Renal pelvis (tissue), 4 donors: ENCODE results near the gene TRAK1. TPM values are rescaled to one million over a fixed set of nuclear protein-coding genes. Genes with fewer than 3 reads are reported as not detected.

Experiments
- DNase-seq: peaks from one replicate; pipeline ENCODE4 v3.0.0-alpha.2; 2013
- polyA plus RNA-seq, 3 donors: library from polyadenylated mRNA; unstranded; fragments of 120-200 nt; gene quantifications; one replicate each; pipeline ENCODE4 v1.2.1, GENCODE V29; 2013; ENCODE audit not compliant: insufficient read length in 3 of 3

The TRAK1 gene
- polyA plus RNA-seq, 3 donors: 41.5 to 51.4 (median 51.4) TPM

- peak; percentile 64 for DNase-seq
These were observed 84.5 kb downstream of the TRAK1 start for GRCh38 chr3:42175386-42176240.

DNA sequence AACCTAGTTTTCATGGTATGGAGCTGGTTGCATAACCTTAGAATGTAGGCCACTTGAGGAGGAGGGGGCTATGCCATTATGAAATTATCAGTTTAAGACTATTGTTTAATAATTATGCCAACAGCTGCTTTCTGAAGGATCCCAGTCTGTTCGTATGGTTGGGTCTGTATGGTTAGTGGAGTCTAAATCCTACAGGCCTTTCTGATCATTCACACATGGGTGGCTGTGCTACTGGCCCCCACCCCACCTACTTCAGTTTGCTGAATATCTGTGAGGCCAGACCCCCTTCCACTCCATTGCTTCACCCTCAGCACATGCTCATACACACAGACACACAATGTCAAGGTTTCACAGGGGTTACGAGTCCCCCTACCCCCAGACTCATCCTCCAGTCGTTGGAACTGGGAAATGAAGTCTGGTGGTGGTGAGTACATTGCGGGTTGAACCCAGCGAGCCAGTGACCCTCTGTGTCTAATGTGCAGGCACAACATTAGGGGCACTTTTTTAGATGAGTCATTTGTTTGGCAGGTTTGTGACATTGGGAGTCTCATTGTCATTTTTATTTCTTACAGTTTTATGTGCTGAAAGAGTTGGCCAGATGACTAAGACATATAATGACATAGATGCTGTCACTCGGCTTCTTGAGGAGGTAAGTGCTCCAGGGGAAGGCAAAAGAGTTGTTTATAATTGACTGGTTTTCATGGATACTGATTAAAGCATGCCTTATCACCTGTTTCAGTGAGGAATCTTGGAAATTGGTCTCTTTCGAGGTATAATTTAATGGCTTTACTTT lies 85.3 kb downstream of the TRAK1 start:
- DNase-seq: no peak

GRCh38 chr3:42177068-42177800 lies 86.1 kb downstream of the TRAK1 start:
- DNase-seq: no peak

DNA sequence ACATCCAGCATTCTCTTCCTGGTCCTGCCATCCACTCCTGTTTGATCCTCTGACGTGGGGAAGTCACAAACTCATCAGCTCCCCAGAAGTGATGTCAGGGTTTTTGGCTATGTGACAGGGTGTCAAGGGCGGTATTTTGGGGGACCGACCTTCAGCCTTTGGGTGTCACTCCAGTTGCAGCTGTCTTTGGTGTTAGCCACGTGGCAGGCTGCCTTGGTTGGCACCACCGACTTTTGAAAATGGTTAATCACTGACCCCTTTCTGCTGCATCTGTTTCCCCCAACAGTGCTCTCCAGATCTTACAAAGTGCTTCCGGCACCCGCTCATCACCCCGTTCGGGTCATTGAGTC lies 86.6 kb downstream of the TRAK1 start:
- DNase-seq: no peak

DNA sequence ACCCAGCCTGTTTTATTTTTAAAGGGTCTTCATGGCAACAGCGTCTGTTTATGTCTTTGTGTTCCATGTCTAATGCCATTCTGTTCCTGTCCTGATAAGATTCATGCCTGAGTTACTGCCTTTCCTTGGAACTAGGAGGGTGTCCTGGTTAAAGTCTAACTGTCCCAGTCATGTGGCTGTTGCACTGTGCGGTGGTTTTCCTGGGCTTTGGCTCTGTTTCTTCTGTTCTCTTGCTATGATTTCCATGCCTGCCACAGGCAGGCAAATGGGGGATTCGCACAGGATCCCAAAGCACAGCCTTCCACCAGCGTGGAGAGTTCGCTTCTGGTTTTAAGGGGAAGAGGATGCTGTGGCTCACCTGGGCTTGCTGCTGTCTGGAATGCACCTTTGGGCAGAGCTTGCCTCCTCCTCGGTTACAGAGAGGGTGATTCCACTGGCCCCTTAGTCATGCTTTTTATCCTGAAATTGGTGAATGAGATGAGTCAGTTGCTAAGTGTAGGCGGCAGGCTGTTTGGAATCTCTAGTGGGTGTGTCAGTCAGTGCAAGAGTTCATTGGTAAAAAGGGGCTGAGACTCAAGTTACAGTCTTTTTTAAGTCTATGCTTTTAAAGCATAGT lies 88.1 kb downstream of the TRAK1 start:
- peak; percentile 59 for DNase-seq

- no peak for DNase-seq
These were observed 89.7 kb downstream of the TRAK1 start for GRCh38 chr3:42180901-42181300.

- DNase-seq: no peak
These were observed 91.4 kb downstream of the TRAK1 start for GRCh38 chr3:42182555-42182954.

DNA sequence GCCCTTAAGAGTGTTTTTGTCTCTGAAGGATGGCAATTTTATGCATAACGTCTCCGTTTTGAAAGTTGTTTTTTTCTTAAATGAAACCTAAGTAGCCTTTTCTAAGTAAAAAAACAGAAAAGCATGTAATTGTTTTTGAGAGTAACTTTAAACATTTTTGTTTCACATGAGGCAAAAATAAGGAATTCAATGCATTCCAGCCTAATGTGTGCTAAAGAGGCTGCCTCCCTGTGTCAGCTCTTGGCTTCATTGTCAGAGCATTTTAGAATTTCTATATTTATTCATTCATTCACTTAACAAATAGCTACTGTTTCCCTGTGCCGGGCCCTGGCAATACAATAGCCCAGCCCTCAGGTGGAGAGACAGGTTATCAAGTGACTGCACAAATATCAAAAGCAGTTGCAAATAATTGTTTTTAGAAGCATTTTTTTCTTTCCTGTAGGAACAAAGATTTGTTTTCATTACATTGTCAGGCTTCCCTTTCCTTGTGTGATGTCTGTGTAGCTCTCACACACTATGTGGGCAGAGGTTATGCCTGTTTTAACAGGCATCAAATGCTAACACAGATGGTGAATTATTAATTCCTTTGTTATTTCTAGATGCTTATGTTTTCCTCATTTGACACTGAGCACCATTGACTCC lies 93.0 kb downstream of the TRAK1 start:
- DNase-seq: no peak

- no peak for DNase-seq
These were observed 93.7 kb downstream of the TRAK1 start for GRCh38 chr3:42184651-42185443.

- no peak for DNase-seq
These were observed 96.8 kb downstream of the TRAK1 start for GRCh38 chr3:42187936-42188335.

- no peak for DNase-seq
These were observed 97.2 kb downstream of the TRAK1 start for GRCh38 chr3:42188376-42188775.

DNA sequence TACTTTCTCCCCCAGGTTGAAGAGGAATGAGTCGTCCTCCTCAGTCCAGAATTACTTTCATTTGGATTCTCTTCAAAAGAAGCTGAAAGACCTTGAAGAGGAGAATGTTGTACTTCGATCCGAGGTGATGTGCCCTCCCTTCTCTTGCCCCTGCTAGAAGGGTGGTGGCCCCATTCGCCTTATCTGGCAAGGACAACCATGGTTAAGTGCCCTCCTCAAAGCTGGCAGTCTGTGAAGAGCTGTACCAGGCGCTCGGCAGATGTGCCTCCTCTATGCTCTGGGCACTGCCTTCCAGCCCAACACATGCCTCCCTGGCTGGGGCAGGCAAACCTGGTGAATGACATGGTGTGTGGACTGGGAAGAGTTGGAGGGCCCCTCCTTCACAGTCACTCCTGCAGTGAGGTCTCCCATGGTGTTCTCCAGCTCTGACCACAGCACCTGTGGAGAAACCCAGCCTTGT lies 97.9 kb downstream of the TRAK1 start:
- no peak for DNase-seq

- no peak for DNase-seq
These were observed 98.6 kb downstream of the TRAK1 start for GRCh38 chr3:42189736-42190135.

DNA sequence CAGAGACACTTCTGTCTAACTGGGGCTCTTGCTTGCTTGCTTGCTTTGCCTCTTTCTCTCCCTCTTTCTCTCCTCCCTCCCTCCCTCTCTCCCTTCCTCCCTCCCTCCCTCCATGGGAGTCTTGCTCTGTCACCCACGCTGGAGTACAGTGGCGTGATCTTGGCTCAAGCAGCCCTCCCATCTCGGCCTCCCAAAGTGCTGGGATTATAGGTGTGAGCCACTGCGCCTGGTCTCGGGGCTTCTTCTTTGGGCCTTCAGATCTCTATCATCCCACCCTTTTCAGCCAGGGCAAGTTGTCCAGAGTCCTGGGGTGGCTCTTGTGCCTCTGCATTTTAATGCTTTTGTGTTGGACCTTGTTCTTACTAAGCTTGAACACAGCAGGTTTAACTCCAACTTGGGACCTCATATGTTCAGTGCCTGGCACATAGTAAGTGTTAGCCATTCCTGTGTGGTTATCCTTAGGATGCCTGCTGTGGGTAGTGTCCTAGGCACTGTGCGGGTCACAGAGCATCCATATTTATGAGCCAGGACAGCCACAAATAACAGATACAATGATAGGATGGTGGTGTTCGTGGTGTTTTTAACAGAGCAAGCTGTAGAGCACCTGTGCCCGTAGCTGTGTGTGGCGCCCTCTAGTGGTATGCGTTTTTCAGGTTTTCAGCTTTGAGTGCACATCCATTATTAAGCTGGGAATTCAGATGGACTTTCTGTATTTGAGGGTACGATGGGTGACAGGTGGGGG lies 99.7 kb downstream of the TRAK1 start:
- peak; percentile 65 for DNase-seq

DNA sequence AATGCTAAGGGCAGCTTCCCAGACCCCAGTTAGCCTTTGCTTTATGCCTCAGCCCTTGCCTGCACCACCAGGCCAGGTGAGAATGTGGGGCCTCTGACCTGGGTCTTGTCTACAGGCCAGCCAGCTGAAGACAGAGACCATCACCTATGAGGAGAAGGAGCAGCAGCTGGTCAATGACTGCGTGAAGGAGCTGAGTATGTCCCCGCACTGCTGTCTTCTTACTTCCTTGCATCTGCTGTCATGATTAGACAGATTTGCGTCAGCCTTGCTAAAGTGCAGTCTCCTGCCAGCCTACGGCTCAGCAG lies 100.2 kb downstream of the TRAK1 start:
- no peak for DNase-seq

DNA sequence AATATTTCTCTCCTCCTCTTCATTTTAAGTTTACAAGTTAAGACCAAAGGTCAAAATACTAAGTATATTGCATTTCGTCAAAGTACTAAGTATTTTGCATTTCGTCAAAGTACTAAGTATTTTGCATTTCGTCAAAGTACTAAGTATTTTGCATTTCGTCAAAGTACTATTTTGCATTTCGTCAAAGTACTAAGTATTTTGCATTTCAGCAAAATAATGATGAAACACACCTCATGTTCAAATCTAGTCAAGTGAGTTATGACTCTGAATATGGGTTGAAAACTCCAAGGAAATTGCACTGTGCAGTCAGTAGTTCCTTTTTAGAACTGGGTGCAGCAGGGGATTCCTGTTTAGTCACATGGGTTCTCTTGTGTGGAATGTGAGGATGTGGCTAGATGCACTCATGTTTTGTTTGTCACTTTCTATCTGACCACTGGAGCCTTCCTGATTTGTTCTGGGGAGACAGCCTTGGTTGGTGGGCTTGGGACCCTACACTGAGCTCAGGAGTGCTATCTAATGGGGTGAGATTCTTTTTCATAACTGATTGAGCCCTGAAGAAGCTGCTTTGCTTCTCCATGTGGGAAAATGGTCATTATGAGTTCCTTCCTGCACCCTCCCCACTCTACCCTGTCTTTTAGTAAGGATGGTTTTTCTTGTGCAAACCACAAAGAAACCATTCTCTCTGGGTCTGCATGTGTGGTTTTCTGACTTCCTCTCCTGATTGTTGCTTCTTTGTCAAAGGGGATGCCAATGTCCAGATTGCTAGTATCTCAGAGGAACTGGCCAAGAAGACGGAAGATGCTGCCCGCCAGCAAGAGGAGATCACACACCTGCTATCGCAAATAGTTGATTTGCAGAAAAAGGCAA lies 101.4 kb downstream of the TRAK1 start:
- no peak for DNase-seq

- no peak for DNase-seq
These were observed 103.9 kb downstream of the TRAK1 start for GRCh38 chr3:42194943-42195510.

- DNase-seq: no peak
These were observed 104.7 kb downstream of the TRAK1 start for GRCh38 chr3:42195879-42196330.

GRCh38 chr3:42198709-42199108 lies 107.6 kb downstream of the TRAK1 start:
- no peak for DNase-seq
